Activated T-helper 1 cell treated with anti-CD3 and anti-CD28 coated beads, Interleukin-2, amount 50 U/mL, for 16 hours (primary cell): ENCODE data around the gene ANKRD13B.
"Not testable (repeated sequence)": the region's sequence is repeated elsewhere in the genome, so short reads cannot be mapped to it uniquely, and the experiment has no call there.

Experiments
- DNase-seq, 2 donors: peaks; one replicate each; pipeline ENCODE4 v3.0.0-alpha.2; 2020; ENCODE audit warnings: low read depth in 1 of 2, low spot score in 1 of 2

ANKRD13B gene

GRCh38 chr17:29592850-29593551 is at the start of gene ANKRD13B:
ANKRD13B (plus strand) TSS chr17:29593132; CDS start chr17:29593622, 490 bp downstream.
- no peak for DNase-seq

DNA sequence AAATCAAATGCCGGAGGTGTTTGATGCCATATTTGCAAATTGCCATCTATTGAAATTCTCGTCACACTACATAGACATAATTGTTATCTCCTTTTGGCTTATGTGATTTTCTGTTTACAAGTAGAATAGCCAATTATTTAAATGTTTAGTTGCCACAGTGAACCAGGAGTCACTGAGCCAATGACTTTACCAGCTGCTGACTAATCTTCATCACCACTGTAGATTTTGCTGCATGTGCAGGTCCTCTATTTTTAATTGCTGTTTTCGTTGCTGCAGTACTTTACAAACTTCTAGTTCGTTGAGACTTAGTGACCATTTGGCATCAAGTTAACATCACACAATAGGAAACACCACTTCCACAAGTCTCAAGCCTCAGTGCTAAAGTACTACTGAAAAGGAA is 48.9 kb upstream of the ANKRD13B start:
- DNase-seq, result no peak

- no peak for DNase-seq
Measured at GRCh38 chr17:29546085-29546484, 46.8 kb upstream of the ANKRD13B start.

DNA sequence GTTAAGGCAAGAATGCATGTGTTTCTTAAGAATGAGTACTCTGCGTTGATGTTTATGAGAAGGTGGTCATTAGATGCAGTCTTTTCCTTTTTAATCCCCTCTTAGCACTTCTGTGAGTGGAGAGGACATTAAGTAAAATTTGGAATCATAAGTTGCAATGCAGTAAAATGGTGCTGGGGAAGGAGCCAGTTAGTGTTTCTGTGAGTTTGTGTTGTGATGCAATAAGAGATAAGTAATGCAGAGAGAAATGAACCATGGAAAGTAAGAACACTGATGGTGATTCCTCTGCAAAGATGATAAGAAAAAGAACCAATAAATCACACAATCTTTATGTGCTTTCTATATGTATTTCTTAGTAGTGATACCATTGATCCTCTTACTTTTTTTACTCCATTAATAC is 46.1 kb upstream of the ANKRD13B start:
- DNase-seq, result no peak

- DNase-seq, result no peak
Measured at GRCh38 chr17:29549177-29549923, 43.6 kb upstream of the ANKRD13B start.

DNA sequence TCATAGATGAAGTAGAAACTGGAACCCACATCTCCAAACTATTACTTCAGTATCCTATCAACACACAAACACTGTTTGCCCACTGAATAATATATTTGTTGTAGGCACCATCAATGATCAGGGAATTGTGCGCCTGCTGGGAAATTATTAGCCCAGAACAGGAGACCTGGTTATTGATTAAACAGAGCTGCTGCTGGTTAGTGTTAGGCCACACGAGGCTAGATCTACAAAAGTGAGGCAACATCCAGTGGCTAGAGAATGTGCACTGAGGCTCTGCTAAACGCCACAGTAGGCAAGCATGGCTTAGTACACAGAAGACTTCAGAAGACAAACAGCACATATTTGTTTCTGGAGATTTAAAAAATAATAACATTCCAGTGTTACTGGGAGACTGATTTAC is 37.1 kb upstream of the ANKRD13B start:
- DNase-seq, result no peak

DNA sequence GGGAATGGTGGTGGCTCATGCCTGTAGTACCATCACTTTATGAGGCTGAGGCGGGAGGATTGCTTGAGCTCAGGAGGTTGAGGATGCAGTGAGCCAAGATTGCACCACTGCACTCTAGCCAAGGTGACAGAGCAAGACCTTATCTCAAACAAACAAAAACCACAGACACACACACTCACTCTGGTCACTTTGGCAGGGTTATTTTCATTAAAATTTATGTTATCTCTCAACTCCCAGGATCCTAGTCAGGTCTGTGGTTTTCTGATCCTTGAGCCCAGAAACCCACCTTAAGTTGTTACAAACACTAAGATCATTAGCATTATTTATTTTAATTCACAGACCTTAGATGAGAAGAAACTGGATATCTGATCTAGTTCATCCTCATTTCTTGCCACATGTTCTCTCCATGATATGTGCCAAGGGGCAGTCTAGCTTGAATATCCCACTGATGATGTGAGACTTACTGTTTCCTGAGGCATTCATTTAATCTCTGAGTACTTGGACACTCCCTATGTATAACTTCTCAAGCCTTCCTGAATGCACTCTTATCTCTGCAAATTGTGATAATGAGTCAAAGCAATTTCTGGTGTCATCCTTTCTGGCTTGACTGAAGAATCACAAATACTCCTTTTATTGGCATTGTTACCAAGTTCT is 35.7 kb upstream of the ANKRD13B start:
- DNase-seq, result no peak

GRCh38 chr17:29557739-29558116 is 35.2 kb upstream of the ANKRD13B start:
- DNase-seq, result no peak

- not testable (repeated sequence) for DNase-seq
Measured at GRCh38 chr17:29558139-29558538, 34.8 kb upstream of the ANKRD13B start.

- DNase-seq, result no peak
Measured at GRCh38 chr17:29559640-29560039, 33.3 kb upstream of the ANKRD13B start.

- DNase-seq, result no peak
Measured at GRCh38 chr17:29560316-29560715, 32.6 kb upstream of the ANKRD13B start.

- DNase-seq, result no peak
Measured at GRCh38 chr17:29561554-29562517, 31.1 kb upstream of the ANKRD13B start.

DNA sequence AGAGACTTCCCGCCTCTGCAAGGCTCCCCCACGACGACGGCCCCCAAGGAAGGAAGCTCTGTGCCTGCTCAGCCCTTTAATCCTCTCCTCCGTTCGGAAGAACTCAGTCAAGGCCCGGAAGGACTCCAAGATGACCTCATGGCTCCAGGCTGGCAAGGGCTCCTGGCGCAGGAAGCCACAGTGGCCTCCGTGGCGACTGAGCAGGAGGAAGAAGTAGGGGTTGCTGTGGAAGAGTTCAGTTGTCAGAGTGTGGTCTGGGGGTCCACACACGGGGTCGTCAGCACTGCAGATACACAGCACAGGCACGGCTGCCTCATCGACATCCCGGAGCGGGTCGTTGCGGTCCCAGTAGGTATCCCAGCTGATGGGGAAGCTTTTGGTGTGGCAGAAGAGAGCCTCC is 30.3 kb upstream of the ANKRD13B start:
- DNase-seq, result no peak

- DNase-seq, result no peak
Measured at GRCh38 chr17:29563816-29564215, 29.1 kb upstream of the ANKRD13B start.

DNA sequence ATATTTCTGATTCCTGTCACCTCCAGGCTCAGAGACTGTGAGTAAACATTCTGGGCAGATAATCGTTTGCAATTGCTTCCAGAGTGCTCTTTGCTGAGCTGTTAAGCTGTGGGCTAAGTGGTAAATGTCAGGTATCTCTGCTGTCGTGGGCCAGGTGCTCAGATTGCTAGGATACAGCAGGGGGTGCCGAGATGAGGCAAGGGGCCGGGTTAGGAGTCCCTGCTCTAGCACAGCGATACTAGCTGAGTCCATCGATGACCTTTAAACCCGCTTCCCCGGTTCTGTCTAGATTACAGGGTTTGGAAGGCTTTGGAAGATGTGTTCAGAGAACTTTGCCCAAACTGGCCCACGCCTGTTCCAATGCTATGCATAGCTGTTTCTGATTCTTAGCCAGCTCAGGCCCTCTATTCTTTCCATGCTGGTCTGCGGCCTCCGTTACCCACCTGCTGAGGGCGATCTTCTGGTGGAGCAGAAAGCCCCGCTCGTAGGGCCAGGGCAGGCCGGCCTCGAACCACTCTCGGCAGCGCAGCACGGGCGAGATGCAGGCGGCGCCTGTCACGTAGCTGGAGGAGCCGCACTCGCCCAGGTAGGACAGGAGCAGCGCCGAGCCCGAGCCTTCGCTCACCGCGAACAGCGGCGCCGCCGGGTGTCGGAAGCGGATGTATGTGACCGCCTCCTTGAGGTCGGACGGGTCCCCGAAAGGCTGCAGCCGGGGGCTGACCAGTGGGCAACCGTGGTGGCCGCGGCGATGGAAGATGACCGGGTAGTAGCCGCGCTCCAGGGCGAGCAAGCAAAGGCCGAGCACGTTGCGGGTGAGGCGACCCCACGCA is 27.1 kb upstream of the ANKRD13B start:
- peak; percentile 36 to 45 for DNase-seq

DNA sequence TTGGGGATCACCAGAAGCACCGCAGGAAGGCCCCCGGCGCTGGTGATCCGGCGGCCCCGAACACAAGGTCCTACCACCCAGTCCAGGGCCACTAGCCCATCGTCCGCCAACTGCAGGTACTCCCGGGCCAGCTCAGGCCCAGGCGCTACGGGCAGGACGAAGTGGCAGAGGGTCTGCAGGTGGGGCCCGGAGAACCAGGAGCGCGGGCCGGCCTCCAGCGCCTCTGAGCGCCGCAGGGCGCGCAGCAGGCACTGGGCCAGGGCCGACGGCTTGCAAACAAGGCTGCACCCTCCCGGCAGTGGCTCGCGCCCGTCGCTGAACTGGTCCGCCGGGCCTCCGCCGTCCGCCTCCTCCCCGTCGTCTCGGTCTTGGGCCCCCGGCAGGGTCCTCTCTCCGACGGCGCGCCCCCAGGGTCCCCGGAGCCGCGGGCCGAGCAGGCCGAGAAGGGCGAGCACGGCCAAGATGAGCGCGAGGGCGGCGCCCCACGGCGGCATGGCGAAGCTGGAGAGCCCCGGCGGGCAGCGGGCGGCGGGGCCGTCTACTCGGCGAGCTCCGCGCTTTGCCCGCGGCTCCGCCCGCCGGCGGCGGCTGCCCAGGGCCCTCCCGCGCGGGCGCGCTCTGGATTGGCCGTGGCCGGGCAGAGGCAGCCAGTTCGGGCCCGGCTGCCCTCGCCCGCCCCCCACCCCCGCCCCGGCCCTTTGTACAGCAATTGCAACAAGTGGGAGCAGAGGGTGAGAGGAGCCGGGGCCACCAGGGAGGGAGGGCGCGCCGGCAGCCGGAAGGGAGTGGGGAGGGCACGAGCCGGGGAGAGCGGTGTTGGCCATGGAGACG is 26.2 kb upstream of the ANKRD13B start, which contains the start of gene ABHD15:
Gene ABHD15, minus strand, starts transcription at position 565 of the 831 bp plus-strand sequence. Its CDS starts 71 bp downstream, at position 494.
- peak in 1 of 2 donors; percentile 43 for DNase-seq

- no peak for DNase-seq
Measured at GRCh38 chr17:29567304-29567553, 25.7 kb upstream of the ANKRD13B start.

GRCh38 chr17:29567554-29568330 is 25.2 kb upstream of the ANKRD13B start:
- peak; percentile 57 to 63 for DNase-seq
